HepG2 (cell line): ENCODE results near the gene IQSEC1. TPM values are rescaled to one million over a fixed set of nuclear protein-coding genes. Genes with fewer than 3 reads are reported as not detected.

ENCODE experiments used
- ATAC-seq: fragments of 200-7000 bp; cut with Tn5 transposase; 3 replicates; pipeline ENCODE4 v1.9.1; 2020; ENCODE audit warnings: mild to moderate bottlenecking, moderate library complexity
- BruUV-seq: library from RNA; stranded (reverse); fragments of 400-500 nt; replicated peaks from 2 replicates; lab custom pipeline; 2021; lab: Mats Ljungman, UMichigan
- CTCF ChIA-PET: fragments of 300-600 bp; formaldehyde crosslinking; extraction: SDS; loops from one replicate; lab custom pipeline; 2021; ENCODE audit warnings: low total read pairs, inconsistent platforms, low intra/inter-chr PET ratio; lab: Yijun Ruan, JAX
- POLR2A ChIA-PET: fragments of 350-600 bp; sonication (Branson Sonifier 250); formaldehyde crosslinking; loops from one replicate; lab custom pipeline; 2020; ENCODE audit warnings: antibody characterized with exemption, inconsistent platforms; lab: Yijun Ruan, JAX
- DNase-seq: peaks from one replicate; pipeline ENCODE4 v3.0.0-alpha.2; 2015; ENCODE audit warnings: low spot score
- FAIRE-seq: peaks from 3 replicates; lab custom pipeline; 2011; peaks lifted over from hg19 to GRCh38; lab: Jason Lieb, UNC
- H2AFZ ChIP-seq: one replicate; pipeline ENCODE4 v1.6.1; 2011; ENCODE audit warnings: low read length, inconsistent platforms
- H3K27ac ChIP-seq: fragments of 300-600 bp; 3 replicates; pipeline ENCODE4 v1.8.0; 2011; ENCODE audit warnings: mixed run types, mild to moderate bottlenecking, mixed read lengths, low read length, inconsistent platforms; ENCODE audit not compliant: insufficient read depth; ENCODE audit errors: extremely low read length
- H3K27me3 ChIP-seq, 2 experiments: fragments of 200-600 bp in 1 of 2; 2 replicates in 1 of 2; 3 replicates in 1 of 2; pipeline versions ENCODE4 v1.6.0 to v1.8.0; 2011; ENCODE audit warnings: low read length in 2 of 2, mild to moderate bottlenecking in 2 of 2, moderate library complexity in 2 of 2, inconsistent platforms in 1 of 2; ENCODE audit not compliant: insufficient read depth in 2 of 2, control insufficient read depth in 1 of 2
- H3K36me3 ChIP-seq, 2 experiments: fragments of 200-600 bp in 1 of 2; replicated peaks in 1 of 2; 2 replicates in 1 of 2; 3 replicates in 1 of 2; pipeline versions ENCODE4 v1.5.1 to v1.8.0; 2011; ENCODE audit warnings: low read length in 2 of 2, inconsistent platforms in 1 of 2; ENCODE audit not compliant: insufficient read depth in 2 of 2, control insufficient read depth in 1 of 2
- H3K4me1 ChIP-seq: 2 replicates; pipeline ENCODE4 v1.5.1; 2012; ENCODE audit warnings: low read length, inconsistent platforms; ENCODE audit not compliant: insufficient read depth
- H3K4me2 ChIP-seq: 2 replicates; pipeline ENCODE4 v1.6.0; 2011; ENCODE audit warnings: low read depth, low read length, inconsistent platforms
- H3K4me3 ChIP-seq, 3 experiments: fragments of 200-600 bp in 1 of 3; sonication (generic), shearing (Covaris generic) in 1 of 3; replicated peaks in 1 of 3; 2 replicates each; pipeline ENCODE4 v1.5.1; 2011 to 2016; ENCODE audit warnings: low read length in 3 of 3, inconsistent platforms in 2 of 3, low read depth in 2 of 3, mild to moderate bottlenecking in 2 of 3, control low read depth in 1 of 3, mixed read lengths in 1 of 3; ENCODE audit not compliant: insufficient read depth in 1 of 3
- H3K79me2 ChIP-seq: one replicate; pipeline ENCODE4 v1.6.1; 2011; ENCODE audit warnings: low read length, inconsistent platforms; ENCODE audit not compliant: insufficient read depth
- H3K9ac ChIP-seq: 2 replicates; pipeline ENCODE4 v1.6.0; 2011; ENCODE audit warnings: mild to moderate bottlenecking, low read depth, low read length, inconsistent platforms; ENCODE audit not compliant: insufficient read depth
- H3K9me3 ChIP-seq: 2 replicates; pipeline ENCODE4 v1.5.1; 2012; ENCODE audit warnings: mild to moderate bottlenecking, low read length
- H4K20me1 ChIP-seq: 2 replicates; pipeline ENCODE4 v1.6.0; 2011; ENCODE audit warnings: inconsistent platforms, mild to moderate bottlenecking, low read length, moderate library complexity; ENCODE audit not compliant: insufficient read depth
- ATM ChIP-seq: fragments of 450-650 bp; IDR thresholded peaks from 2 replicates; pipeline ENCODE4 v1.7.1; 2017; ENCODE audit warnings: mild to moderate bottlenecking, borderline replicate concordance
- ATRX ChIP-seq: sonication (generic); formaldehyde crosslinking; IDR thresholded peaks from 2 replicates; pipeline ENCODE4 v1.4.0; 2020; ENCODE audit warnings: missing genetic modification reagents, borderline replicate concordance
- FOXM1 ChIP-seq: sonication (generic); formaldehyde crosslinking; IDR thresholded peaks from 2 replicates; pipeline ENCODE4 v1.5.0; 2020; ENCODE audit warnings: missing genetic modification reagents
- IRF2 ChIP-seq: IDR thresholded peaks from 2 replicates; pipeline ENCODE4 v1.6.1; 2018; ENCODE audit warnings: missing genetic modification reagents, missing compliant biosample characterization
- JUND ChIP-seq: sonication (generic); formaldehyde crosslinking; IDR thresholded peaks from 2 replicates; pipeline ENCODE4 v1.8.0; 2022; ENCODE audit warnings: mild to moderate bottlenecking, missing genetic modification reagents
- SOX13 ChIP-seq, 3 experiments: fragments of 450-650 bp in 1 of 3; sonication (generic) in 1 of 3; formaldehyde crosslinking in 1 of 3; IDR thresholded peaks in 2 of 3; conservative IDR thresholded peaks in 1 of 3; 2 replicates each; pipeline versions ENCODE4 v1.5.0 to v1.6.1; 2016 to 2020; ENCODE audit warnings: antibody characterized with exemption in 1 of 3, mild to moderate bottlenecking in 1 of 3, missing compliant biosample characterization in 1 of 3, missing genetic modification reagents in 1 of 3, moderate library complexity in 1 of 3
- TSC22D2 ChIP-seq: sonication (generic); formaldehyde crosslinking; IDR thresholded peaks from 2 replicates; pipeline ENCODE4 v1.5.1; 2020; ENCODE audit warnings: missing genetic modification reagents, mild to moderate bottlenecking, borderline replicate concordance
- ZBTB7A ChIP-seq: sonication (generic); formaldehyde crosslinking; IDR thresholded peaks from 2 replicates; pipeline ENCODE4 v1.8.0; 2022; ENCODE audit warnings: mild to moderate bottlenecking, missing genetic modification reagents
- ZFP41 ChIP-seq: sonication (generic); formaldehyde crosslinking; IDR thresholded peaks from 2 replicates; pipeline ENCODE4 v1.4.0; 2020; ENCODE audit warnings: mild to moderate bottlenecking, missing genetic modification reagents, borderline replicate concordance
- ZNF367 ChIP-seq: sonication (generic); formaldehyde crosslinking; IDR thresholded peaks from 2 replicates; pipeline ENCODE4 v1.4.0; 2020; ENCODE audit warnings: missing genetic modification reagents, borderline replicate concordance
- ZNF782 ChIP-seq: sonication (generic); formaldehyde crosslinking; IDR thresholded peaks from 2 replicates; pipeline ENCODE4 v1.4.0; 2020; ENCODE audit warnings: missing genetic modification reagents, mild to moderate bottlenecking, borderline replicate concordance
- ZNF790 ChIP-seq: sonication (generic); formaldehyde crosslinking; IDR thresholded peaks from 2 replicates; pipeline ENCODE4 v1.8.0; 2022; ENCODE audit warnings: missing genetic modification reagents, mild to moderate bottlenecking, borderline replicate concordance
- WGBS: methylation state at CpG from one replicate; pipeline ENCODE4 v1.1.6; 2017; ENCODE audit warnings: low lambda C conversion rate; 5-methylcytosine and 5-hydroxymethylcytosine counted together
- in situ Hi-C: cut with HindIII; loops from 2 replicates; pipeline ENCODE4 v1.10.0; 2017; ENCODE audit warnings: low pct_unique_long_range_greater_than_20kb; ENCODE audit not compliant: extremely low pct_ligation_motif_present
- intact Hi-C: fragments of 100-400 bp; cut with micrococcal nuclease; formaldehyde crosslinking; loops from one replicate; pipeline ENCODE4 v1.10.0; 2022; ENCODE audit not compliant: unreplicated experiment
- polyA plus RNA-seq, 8 experiments: library from polyadenylated mRNA; depleted of rRNA in 3 of 8; stranded (reverse) in 7 of 8; unstranded in 1 of 8; fragments of >200 nt; fragmentation: Illumina TruSeq in 4 of 8; extraction: Trizol in 4 of 8; gene quantifications; 2 replicates each; pipeline versions ENCODE4 v1.2.1 to v1.2.3, GENCODE V29; 2011 to 2016; ENCODE audit warnings: low read depth in 4 of 8, missing spikeins in 1 of 8, mixed read lengths in 1 of 8; ENCODE audit not compliant: insufficient read depth in 1 of 8
- total RNA-seq, 5 experiments: library from RNA; depleted of rRNA; stranded (reverse); fragments of >200 nt; fragmentation: Illumina TruSeq; extraction: Trizol; gene quantifications; 2 replicates each; pipeline ENCODE4 v1.2.3, GENCODE V29; 2016; ENCODE audit warnings: low read depth in 1 of 5
- TF ChIP-seq, protein P1 (sequence below): sonication (generic); formaldehyde crosslinking; IDR thresholded peaks from 2 replicates; pipeline ENCODE4 v1.5.0; 2020; ENCODE audit warnings: mild to moderate bottlenecking, missing genetic modification reagents, borderline replicate concordance
- TF ChIP-seq, protein P2 (sequence below): IDR thresholded peaks from 2 replicates; pipeline ENCODE4 v1.6.1; 2016; ENCODE audit warnings: missing genetic modification reagents, missing compliant biosample characterization

IQSEC1 gene
- total and polyA plus RNA-seq, 2 of the 13 experiments (the other 11 are each of a cell fraction or from before 2014, with no cell fraction given) = 17.4 to 20.2 TPM

DNA sequence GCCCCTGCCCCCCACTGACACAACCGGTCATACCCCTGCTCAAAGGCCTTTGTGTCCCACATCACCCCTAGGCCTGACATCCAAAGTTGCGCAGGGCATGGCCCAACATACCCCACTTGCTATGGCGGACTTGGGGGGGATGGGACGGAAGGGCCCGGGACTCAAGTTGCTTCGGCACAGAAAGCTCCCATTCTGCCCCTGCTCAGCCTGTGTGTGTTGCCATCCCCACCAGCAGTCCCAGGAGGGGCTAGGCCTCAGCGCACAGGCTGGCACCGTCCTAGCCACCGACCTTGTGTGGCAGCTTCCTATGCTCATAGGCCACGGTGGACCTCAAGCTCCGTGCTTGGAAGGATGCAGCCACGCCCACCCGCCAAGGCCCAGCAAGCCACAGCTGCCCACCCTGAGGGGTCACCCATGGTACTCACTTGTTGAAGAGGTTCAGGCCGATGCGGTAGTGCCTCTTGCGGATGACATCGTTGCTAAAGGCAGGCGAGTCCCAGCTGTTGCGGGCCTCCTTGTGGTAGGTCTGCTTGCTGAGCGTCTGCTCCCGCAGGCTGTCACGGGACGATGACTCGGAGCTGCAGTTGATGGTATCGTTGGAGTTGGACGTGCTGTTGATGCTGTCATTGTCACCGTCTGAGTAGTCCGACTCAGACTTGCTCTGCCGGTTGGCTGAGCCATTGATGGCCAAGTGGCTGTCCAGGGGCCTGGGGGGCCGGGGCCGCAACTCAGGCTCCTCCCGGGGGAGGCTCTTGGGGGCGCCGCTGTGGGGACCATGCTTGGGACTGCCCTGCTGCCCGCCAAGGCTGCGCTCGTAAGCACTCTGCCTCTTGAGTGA, 138.0 kb downstream of the IQSEC1 start (continued):
- TF ChIP-seq JUND (CRISPR knock-in tag) = no peak

DNA sequence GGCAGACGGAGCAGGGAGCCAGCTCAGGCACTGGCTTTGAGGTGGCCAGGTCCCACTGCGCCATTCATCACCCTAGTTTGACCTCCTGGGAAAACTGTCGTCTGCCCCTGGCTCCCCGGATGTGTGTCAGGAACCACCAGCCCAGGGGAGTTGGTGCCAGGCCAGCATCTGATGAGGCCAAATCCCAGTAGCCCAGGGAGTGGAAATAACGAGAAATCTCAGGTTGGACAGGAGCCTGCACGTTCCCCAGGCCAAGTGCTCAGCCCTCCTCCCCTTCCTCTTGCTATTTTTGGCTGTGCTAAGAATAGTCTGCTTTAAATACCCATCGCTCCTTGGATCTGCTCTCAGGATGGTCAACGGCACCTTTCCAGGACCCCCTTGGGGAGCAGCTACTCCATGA, 138.8 kb downstream of the IQSEC1 start:
- Histone ChIP-seq H3K79me2 (peaks cover 8% of the 10 kb centered on the region), H3K36me3 (peaks cover 62 to 95% of the 10 kb centered on the region in 2 experiments), H3K27ac (no peak overlapping the region), H3K4me1 (no peaks in the 10 kb centered on the region), H3K4me2 (no peak overlapping the region), H2AFZ (no peak overlapping the region), H3K9me3 (no peaks in the 10 kb centered on the region), H4K20me1 (peaks cover 35% of the 10 kb centered on the region; the same call in 1 of the 2 replicates), H3K9ac (no peak overlapping the region), H3K4me3 (no peak overlapping the region), H3K27me3 (no peaks in the 10 kb centered on the region)
- no peak for ATAC-seq
- intact Hi-C loops (no loop called here), in situ Hi-C loops (no loop called here)
- ChIA-PET CTCF (no interaction called here), POLR2A (no interaction called here)
- no TSS peak for BruUV-seq
- no peak for DNase-seq
- FAIRE-seq = no peak
- 89% methylated on average over 6 of the region's 8 CpGs for WGBS
- TF ChIP-seq ZNF782 (CRISPR knock-in tag) (no peak), IRF2 (CRISPR knock-in tag) (no peak), ATM (no peak), ZNF790 (CRISPR knock-in tag) (no peak), ZFP41 (CRISPR knock-in tag) (no peak), ZBTB7A (CRISPR knock-in tag) (no peak), ATRX (no peak), FOXM1 (CRISPR knock-in tag) (no peak), ZNF367 (no peak), TSC22D2 (CRISPR knock-in tag) (no peak), SOX13 (IDR thresholded peaks at IDR 0.05) (no peak), SOX13 (CRISPR knock-in tag; conservative IDR thresholded peaks at IDR 0.05 in 1 of 2, IDR thresholded peaks at IDR 0.05 in 1 of 2) (no peak)
- TF ChIP-seq, protein P1, sequence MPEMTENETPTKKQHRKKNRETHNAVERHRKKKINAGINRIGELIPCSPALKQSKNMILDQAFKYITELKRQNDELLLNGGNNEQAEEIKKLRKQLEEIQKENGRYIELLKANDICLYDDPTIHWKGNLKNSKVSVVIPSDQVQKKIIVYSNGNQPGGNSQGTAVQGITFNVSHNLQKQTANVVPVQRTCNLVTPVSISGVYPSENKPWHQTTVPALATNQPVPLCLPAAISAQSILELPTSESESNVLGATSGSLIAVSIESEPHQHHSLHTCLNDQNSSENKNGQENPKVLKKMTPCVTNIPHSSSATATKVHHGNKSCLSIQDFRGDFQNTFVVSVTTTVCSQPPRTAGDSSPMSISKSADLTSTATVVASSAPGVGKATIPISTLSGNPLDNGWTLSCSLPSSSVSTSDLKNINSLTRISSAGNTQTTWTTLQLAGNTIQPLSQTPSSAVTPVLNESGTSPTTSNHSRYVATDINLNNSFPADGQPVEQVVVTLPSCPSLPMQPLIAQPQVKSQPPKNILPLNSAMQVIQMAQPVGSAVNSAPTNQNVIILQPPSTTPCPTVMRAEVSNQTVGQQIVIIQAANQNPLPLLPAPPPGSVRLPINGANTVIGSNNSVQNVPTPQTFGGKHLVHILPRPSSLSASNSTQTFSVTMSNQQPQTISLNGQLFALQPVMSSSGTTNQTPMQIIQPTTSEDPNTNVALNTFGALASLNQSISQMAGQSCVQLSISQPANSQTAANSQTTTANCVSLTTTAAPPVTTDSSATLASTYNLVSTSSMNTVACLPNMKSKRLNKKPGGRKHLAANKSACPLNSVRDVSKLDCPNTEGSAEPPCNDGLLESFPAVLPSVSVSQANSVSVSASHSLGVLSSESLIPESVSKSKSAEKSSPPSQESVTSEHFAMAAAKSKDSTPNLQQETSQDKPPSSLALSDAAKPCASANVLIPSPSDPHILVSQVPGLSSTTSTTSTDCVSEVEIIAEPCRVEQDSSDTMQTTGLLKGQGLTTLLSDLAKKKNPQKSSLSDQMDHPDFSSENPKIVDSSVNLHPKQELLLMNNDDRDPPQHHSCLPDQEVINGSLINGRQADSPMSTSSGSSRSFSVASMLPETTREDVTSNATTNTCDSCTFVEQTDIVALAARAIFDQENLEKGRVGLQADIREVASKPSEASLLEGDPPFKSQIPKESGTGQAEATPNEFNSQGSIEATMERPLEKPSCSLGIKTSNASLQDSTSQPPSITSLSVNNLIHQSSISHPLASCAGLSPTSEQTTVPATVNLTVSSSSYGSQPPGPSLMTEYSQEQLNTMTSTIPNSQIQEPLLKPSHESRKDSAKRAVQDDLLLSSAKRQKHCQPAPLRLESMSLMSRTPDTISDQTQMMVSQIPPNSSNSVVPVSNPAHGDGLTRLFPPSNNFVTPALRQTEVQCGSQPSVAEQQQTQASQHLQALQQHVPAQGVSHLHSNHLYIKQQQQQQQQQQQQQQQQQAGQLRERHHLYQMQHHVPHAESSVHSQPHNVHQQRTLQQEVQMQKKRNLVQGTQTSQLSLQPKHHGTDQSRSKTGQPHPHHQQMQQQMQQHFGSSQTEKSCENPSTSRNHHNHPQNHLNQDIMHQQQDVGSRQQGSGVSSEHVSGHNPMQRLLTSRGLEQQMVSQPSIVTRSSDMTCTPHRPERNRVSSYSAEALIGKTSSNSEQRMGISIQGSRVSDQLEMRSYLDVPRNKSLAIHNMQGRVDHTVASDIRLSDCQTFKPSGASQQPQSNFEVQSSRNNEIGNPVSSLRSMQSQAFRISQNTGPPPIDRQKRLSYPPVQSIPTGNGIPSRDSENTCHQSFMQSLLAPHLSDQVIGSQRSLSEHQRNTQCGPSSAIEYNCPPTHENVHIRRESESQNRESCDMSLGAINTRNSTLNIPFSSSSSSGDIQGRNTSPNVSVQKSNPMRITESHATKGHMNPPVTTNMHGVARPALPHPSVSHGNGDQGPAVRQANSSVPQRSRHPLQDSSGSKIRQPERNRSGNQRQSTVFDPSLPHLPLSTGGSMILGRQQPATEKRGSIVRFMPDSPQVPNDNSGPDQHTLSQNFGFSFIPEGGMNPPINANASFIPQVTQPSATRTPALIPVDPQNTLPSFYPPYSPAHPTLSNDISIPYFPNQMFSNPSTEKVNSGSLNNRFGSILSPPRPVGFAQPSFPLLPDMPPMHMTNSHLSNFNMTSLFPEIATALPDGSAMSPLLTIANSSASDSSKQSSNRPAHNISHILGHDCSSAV (CRISPR knock-in tag) = no peak
- TF ChIP-seq, protein P2, sequence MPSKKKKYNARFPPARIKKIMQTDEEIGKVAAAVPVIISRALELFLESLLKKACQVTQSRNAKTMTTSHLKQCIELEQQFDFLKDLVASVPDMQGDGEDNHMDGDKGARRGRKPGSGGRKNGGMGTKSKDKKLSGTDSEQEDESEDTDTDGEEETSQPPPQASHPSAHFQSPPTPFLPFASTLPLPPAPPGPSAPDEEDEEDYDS (CRISPR knock-in tag) = no peak
